Measurements from ENCODE around the gene BIN2. TPM values are rescaled to one million over a fixed set of nuclear protein-coding genes. Genes with fewer than 3 reads are reported as not detected.

Gene BIN2
- total RNA-seq, 2 donors from 2014 or later = not detected

GRCh38 chr12:51368640-51369517 is 44.9 kb upstream of the BIN2 start:
- 89 to 94% methylated on average over 9 to 17 of the region's 17 CpGs for WGBS, 2 experiments (ENCODE audit: insufficient coverage in 1 of 2, insufficient read length in 1 of 2)
- H3K36me3 Mint-ChIP-seq (ENCODE audit: low read depth) = peaks cover 13% of the 10 kb centered on the region
- Histone ChIP-seq H3K27ac (ENCODE audit: low read depth, low read length) (no peak overlapping the region), H3K4me3 (ENCODE audit: low read length) (no peak overlapping the region), H3K9me3 (ENCODE audit: control insufficient read depth, low read length) (no peaks in the 10 kb centered on the region), H3K4me1 (ENCODE audit: control insufficient read depth, insufficient read depth, low read length) (peaks cover 8% of the 10 kb centered on the region), H3K36me3 (ENCODE audit: control insufficient read depth, insufficient read depth, low read length) (peaks cover 13% of the 10 kb centered on the region), H3K27me3 (ENCODE audit: control insufficient read depth, insufficient read depth, low read length, poor library complexity, severe bottlenecking) (no peaks in the 10 kb centered on the region), H3K9ac (ENCODE audit: extremely low read depth, low read length, poor library complexity, severe bottlenecking) (no peak overlapping the region)
- TF ChIP-seq CTCF (conservative IDR thresholded peaks at IDR 0.05) = no peak
- no peaks in the 10 kb centered on the region for H3K9me3 Mint-ChIP-seq
- H3K4me3 Mint-ChIP-seq = no peak overlapping the region
- no peak overlapping the region for H3K27ac Mint-ChIP-seq
- H3K27me3 Mint-ChIP-seq (ENCODE audit: insufficient read depth) = no peaks in the 10 kb centered on the region
- DNase-seq = peak; percentile 79
- peaks cover 22% of the 10 kb centered on the region for H3K4me1 Mint-ChIP-seq

- Histone ChIP-seq H3K27ac (ENCODE audit: low read depth, low read length) (no peak overlapping the region), H3K4me3 (ENCODE audit: low read length) (no peak overlapping the region), H3K4me1 (ENCODE audit: control insufficient read depth, insufficient read depth, low read length) (peaks cover 15% of the 10 kb centered on the region), H3K9ac (ENCODE audit: extremely low read depth, low read length, poor library complexity, severe bottlenecking) (no peak overlapping the region), H3K36me3 (ENCODE audit: control insufficient read depth, insufficient read depth, low read length) (no peaks in the 10 kb centered on the region), H3K27me3 (ENCODE audit: control insufficient read depth, insufficient read depth, low read length, poor library complexity, severe bottlenecking) (peaks cover 6% of the 10 kb centered on the region), H3K9me3 (ENCODE audit: control insufficient read depth, low read length) (no peaks in the 10 kb centered on the region)
- 92 to 96% methylated on average over 9 to 10 of the region's 10 CpGs for WGBS, 2 experiments (ENCODE audit: insufficient coverage in 1 of 2, insufficient read length in 1 of 2)
- Mint-ChIP-seq H3K4me3 (no peak overlapping the region), H3K4me1 (peaks cover 26% of the 10 kb centered on the region), H3K27ac (no peak overlapping the region), H3K27me3 (ENCODE audit: insufficient read depth) (peaks cover 6% of the 10 kb centered on the region), H3K36me3 (ENCODE audit: low read depth) (peaks cover 4% of the 10 kb centered on the region), H3K9me3 (no peaks in the 10 kb centered on the region)
- no peak for DNase-seq
- no peak for TF ChIP-seq CTCF (conservative IDR thresholded peaks at IDR 0.05)
Observed at GRCh38 chr12:51365276-51365675, 41.3 kb upstream of the BIN2 start.

GRCh38 chr12:51364001-51364400 is 40.0 kb upstream of the BIN2 start:
- Histone ChIP-seq H3K4me1 (ENCODE audit: control insufficient read depth, insufficient read depth, low read length) (peaks cover 15% of the 10 kb centered on the region), H3K9ac (ENCODE audit: extremely low read depth, low read length, poor library complexity, severe bottlenecking) (no peak overlapping the region), H3K4me3 (ENCODE audit: low read length) (no peak overlapping the region), H3K9me3 (ENCODE audit: control insufficient read depth, low read length) (no peaks in the 10 kb centered on the region), H3K27ac (ENCODE audit: low read depth, low read length) (no peak overlapping the region), H3K27me3 (ENCODE audit: control insufficient read depth, insufficient read depth, low read length, poor library complexity, severe bottlenecking) (peaks cover 12% of the 10 kb centered on the region), H3K36me3 (ENCODE audit: control insufficient read depth, insufficient read depth, low read length) (no peaks in the 10 kb centered on the region)
- no peaks in the 10 kb centered on the region for H3K9me3 Mint-ChIP-seq
- no peak overlapping the region for H3K27ac Mint-ChIP-seq
- no peak for TF ChIP-seq CTCF (conservative IDR thresholded peaks at IDR 0.05)
- H3K4me1 Mint-ChIP-seq = peaks cover 24% of the 10 kb centered on the region
- 92% methylated on average over 4 to 11 of the region's 11 CpGs for WGBS, 2 experiments (ENCODE audit: insufficient coverage in 1 of 2, insufficient read length in 1 of 2)
- H3K4me3 Mint-ChIP-seq = no peak overlapping the region
- no peak for DNase-seq
- peaks cover 5% of the 10 kb centered on the region for H3K36me3 Mint-ChIP-seq (ENCODE audit: low read depth)
- H3K27me3 Mint-ChIP-seq (ENCODE audit: insufficient read depth) = peaks cover 10% of the 10 kb centered on the region

Data from endodermal cell (in vitro differentiated cells).